IPS-15b (cell line): Measurements from ENCODE around the gene SFTPB.

Experiments used
- H3K27me3 ChIP-seq: one replicate; pipeline ENCODE4 v1.6.1; 2013; ENCODE audit warnings: low read length; ENCODE audit not compliant: control insufficient read depth, insufficient read depth
- H3K36me3 ChIP-seq: one replicate; pipeline ENCODE4 v1.6.1; 2013; ENCODE audit warnings: low read length; ENCODE audit not compliant: control insufficient read depth, insufficient read depth
- H3K4me1 ChIP-seq: one replicate; pipeline ENCODE4 v1.6.1; 2013; ENCODE audit warnings: mild to moderate bottlenecking, low read length; ENCODE audit not compliant: control insufficient read depth, insufficient read depth
- H3K4me3 ChIP-seq: one replicate; pipeline ENCODE4 v1.5.1; 2013; ENCODE audit warnings: low read depth, low read length
- H3K9ac ChIP-seq: one replicate; pipeline ENCODE4 v1.6.1; 2013; ENCODE audit warnings: low read depth, mild to moderate bottlenecking, low read length
- H3K9me3 ChIP-seq: one replicate; pipeline ENCODE4 v1.6.1; 2013; ENCODE audit warnings: mild to moderate bottlenecking, low read length; ENCODE audit not compliant: control insufficient read depth, insufficient read depth

Gene SFTPB

DNA sequence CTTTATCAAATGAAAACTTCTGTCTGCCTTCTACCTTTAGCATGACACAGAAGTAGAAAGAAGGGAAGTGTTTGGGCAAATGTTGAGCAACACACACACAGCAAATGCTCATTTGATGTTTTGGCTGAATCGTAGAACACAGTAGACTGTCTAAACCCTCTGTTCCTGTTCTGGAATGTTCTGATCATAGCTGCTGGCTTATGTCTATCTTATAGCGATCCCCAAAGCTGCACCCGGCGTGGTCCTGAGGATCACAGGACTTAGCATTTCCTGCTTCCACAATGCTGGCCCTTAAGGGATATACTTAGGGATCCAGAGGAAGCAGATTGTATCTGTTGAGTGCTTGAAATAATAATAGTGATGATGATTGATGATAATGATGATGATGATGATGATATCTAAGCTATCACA is 41.4 kb upstream of the SFTPB start:
- H3K9ac ChIP-seq, result no peak overlapping the region
- H3K4me3 ChIP-seq, result no peak overlapping the region
- H3K27me3 ChIP-seq, result peaks cover 3% of the 10 kb centered on the region
- H3K9me3 ChIP-seq, result no peaks in the 10 kb centered on the region
- H3K36me3 ChIP-seq, result no peaks in the 10 kb centered on the region
- peaks cover 4% of the 10 kb centered on the region for H3K4me1 ChIP-seq

DNA sequence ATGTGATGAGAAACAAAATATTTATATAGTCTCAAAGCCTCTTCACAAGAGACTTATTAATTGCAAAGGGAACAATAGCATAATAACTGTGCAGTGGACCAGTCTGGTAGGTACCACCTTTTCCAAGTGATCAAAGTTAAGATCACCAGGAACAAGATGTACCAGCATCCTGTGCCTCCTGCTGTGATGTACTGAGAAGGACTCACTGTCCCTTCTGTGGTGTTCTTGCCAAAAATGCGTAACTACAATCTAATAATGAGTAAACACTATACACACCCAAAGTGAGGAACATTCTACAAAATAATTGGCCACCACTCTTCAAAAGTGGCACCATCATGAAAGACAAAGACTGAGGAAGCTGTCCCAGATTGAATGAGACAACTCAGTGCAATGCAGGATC is 40.6 kb upstream of the SFTPB start:
- Histone ChIP-seq H3K27me3 (peaks cover 3% of the 10 kb centered on the region), H3K4me3 (no peak overlapping the region), H3K4me1 (peaks cover 4% of the 10 kb centered on the region), H3K9me3 (no peaks in the 10 kb centered on the region), H3K9ac (no peak overlapping the region), H3K36me3 (no peaks in the 10 kb centered on the region)

DNA sequence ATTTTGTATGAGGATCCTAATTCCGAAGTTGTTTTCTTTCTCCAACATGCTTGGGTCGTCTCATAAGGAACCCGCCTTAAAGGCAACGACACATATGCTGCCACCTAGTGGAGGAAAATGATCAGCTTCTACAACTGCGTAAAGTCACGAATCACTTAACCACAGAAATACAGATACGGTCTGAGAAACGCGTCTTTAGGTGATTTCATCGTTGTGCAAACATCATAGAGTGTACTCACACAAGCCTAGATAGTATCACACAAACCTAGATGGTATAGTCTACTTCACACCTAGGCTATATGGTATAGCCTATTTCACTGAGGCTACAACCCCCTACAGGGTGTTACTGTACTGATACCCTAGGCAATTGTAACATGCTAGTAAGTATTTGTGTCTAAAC is 39.3 kb upstream of the SFTPB start:
- H3K4me3 ChIP-seq, result no peak overlapping the region
- H3K36me3 ChIP-seq, result no peaks in the 10 kb centered on the region
- H3K27me3 ChIP-seq, result peaks cover 3% of the 10 kb centered on the region
- H3K9ac ChIP-seq, result no peak overlapping the region
- peaks cover 8% of the 10 kb centered on the region for H3K4me1 ChIP-seq
- no peaks in the 10 kb centered on the region for H3K9me3 ChIP-seq

DNA sequence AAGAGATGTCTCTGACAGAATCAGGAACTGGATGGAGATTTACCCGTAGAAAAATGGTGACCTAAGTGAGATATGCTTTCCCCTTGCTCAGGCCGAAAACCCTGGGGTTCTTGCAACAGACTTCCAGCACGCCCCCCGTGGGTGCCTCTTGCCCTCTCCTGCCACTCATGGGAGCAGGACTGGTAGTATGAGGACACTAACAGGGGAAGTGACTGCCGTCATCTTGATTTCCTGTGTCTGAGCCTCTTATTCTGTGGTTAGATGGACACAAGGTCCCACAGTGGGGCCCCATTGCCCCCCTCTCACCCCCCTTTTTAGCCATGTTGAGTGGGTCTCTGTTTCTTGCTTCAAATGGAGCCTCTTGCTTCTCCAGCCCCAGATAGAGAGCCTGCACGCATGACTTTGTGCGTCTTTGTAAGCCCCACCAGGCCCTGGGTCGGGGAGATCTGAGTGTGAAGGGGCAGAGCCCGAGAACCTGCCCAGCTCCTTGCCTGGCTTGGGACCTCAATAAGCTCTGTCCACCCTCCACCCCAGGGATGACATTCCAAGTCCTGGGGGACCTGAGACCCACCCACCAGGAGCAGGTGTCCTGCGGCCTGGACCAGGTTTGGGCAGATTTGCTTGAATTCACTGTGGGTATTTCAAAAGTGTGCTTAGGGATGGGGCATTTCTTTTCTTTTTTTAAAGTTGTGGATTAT is 38.7 kb upstream of the SFTPB start:
- no peaks in the 10 kb centered on the region for H3K36me3 ChIP-seq
- H3K4me3 ChIP-seq, result no peak overlapping the region
- H3K27me3 ChIP-seq, result peaks cover 3% of the 10 kb centered on the region
- no peak overlapping the region for H3K9ac ChIP-seq
- H3K9me3 ChIP-seq, result no peaks in the 10 kb centered on the region
- H3K4me1 ChIP-seq, result peaks cover 13% of the 10 kb centered on the region

DNA sequence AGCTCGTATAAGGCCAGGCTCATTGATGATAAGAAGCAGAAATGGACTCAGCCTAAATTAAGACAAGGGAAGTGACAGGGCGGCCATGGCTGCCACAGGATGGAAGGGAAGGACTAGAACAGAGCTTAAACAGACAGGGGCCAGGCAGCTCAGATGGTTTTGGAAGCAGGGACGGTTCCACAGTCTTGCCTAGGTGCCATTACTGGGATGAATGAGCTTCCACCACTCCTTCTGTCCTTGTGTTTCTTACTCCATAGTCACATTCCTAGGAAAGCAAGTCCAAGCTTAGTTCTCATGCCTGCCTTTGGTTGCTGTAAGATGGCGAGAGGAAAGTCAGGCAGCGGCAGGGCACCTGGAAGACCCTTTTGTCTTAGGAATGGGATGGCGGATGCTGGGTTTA is 38.1 kb upstream of the SFTPB start:
- Histone ChIP-seq H3K4me3 (no peak overlapping the region), H3K9me3 (no peaks in the 10 kb centered on the region), H3K36me3 (no peaks in the 10 kb centered on the region), H3K27me3 (peaks cover 3% of the 10 kb centered on the region), H3K9ac (no peak overlapping the region), H3K4me1 (peaks cover 17% of the 10 kb centered on the region)

DNA sequence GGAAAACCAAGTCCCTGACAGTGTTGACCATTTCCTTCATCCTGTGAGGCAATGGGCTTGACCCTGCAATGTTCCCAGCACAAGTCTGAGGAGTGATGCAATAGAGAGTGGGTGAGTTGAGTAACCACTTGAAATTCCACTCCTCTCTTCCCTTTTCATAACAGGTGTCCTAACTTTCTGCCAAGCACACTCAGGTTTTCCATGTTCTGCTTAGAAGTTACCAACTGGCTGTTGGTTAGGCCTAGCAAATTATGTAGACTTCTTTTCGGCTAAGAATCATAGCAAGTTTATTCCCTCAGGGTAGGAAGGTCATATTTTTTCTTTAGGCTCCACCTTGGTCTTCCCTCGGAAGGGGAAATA is 37.7 kb upstream of the SFTPB start:
- H3K9ac ChIP-seq, result no peak overlapping the region
- H3K36me3 ChIP-seq, result no peaks in the 10 kb centered on the region
- H3K9me3 ChIP-seq, result no peaks in the 10 kb centered on the region
- H3K4me3 ChIP-seq, result no peak overlapping the region
- peaks cover 17% of the 10 kb centered on the region for H3K4me1 ChIP-seq
- H3K27me3 ChIP-seq, result peaks cover 3% of the 10 kb centered on the region

DNA sequence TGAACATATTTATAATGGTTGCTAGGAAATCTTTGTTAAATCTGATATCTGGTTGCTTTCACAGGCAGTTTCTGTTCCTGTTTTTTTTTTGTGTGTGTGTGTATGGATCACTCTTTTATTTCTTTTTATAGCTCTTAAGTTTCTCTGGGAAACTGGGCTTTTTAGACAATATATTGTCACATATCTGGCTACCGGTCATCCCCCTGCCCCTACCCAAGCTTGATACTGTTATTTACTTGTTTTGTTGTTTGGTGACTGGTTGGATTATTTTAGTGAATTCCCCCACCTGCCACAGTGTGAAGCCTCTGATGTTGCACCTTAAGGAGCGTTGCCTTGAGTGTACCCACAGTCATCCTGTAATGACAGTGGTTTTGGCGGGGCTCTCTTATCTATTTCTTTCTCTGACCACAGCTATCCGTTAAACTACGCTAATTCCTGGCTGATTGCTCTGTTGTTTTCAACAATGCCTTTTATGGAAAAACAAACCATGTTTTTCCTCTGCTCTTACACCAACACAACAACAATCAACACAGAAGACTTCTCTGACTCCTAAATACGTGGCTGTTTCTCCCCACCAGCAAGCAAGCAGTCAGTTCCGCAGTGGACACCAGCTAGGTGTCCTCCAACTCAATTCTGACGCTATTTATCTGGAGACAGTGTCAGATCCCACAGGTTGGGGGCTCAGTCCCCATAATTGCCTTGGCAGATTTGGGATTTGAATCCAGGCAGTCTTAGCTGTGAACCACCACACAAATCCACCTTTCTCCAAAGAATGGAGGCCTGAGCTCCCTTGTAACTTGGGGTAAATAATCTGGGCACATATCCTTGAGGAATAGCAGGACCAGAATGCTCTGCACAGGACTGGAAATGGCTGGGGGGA is 37.0 kb upstream of the SFTPB start:
- Histone ChIP-seq H3K27me3 (peaks cover 3% of the 10 kb centered on the region), H3K36me3 (no peaks in the 10 kb centered on the region), H3K9me3 (no peaks in the 10 kb centered on the region), H3K4me1 (peaks cover 17% of the 10 kb centered on the region), H3K9ac (no peak overlapping the region), H3K4me3 (no peak overlapping the region)

DNA sequence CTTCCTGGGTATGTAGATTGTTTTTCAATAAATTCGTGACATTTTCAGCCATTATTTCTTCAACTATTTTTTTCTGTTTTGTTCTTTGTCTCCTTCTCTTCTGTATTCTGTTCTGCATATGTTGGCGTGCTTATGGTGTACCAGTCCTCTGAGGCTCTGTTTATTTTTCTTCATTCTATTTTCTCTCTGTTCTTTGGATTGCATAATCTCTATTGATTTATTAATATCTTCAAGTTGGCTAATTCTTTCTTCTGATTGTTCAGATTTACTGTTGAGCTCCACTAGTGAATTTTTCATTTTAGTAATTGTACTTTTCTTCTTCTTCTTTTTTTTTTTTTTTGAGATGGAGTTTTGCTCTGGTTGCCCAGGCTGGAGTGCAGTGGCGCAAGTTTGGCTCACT is 36.0 kb upstream of the SFTPB start:
- peaks cover 17% of the 10 kb centered on the region for H3K4me1 ChIP-seq
- H3K9me3 ChIP-seq, result no peaks in the 10 kb centered on the region
- no peak overlapping the region for H3K4me3 ChIP-seq
- H3K36me3 ChIP-seq, result no peaks in the 10 kb centered on the region
- H3K9ac ChIP-seq, result no peak overlapping the region
- H3K27me3 ChIP-seq, result peaks cover 3% of the 10 kb centered on the region

DNA sequence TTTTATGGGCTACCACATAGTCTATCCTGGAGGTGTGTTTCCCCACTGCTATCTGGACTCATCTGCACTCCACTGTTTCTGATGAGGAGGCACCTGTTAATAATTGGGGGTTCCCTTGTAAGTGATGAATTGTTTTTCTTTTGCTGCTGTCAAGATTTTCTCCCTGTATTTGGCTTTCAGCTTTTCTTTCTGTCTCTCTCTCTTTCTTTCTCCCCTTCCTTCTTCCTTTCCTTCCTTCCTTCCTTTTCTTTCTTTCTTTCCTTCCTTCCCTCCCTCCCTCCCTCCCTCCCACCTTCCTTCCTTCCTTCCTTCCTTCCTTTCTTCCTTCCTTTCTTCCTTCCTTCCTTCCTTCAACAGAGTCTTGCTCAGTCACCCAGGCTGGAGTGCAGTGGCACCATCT is 35.3 kb upstream of the SFTPB start:
- H3K36me3 ChIP-seq, result no peaks in the 10 kb centered on the region
- peaks cover 17% of the 10 kb centered on the region for H3K4me1 ChIP-seq
- H3K9me3 ChIP-seq, result no peaks in the 10 kb centered on the region
- peaks cover 3% of the 10 kb centered on the region for H3K27me3 ChIP-seq
- no peak overlapping the region for H3K4me3 ChIP-seq
- no peak overlapping the region for H3K9ac ChIP-seq

DNA sequence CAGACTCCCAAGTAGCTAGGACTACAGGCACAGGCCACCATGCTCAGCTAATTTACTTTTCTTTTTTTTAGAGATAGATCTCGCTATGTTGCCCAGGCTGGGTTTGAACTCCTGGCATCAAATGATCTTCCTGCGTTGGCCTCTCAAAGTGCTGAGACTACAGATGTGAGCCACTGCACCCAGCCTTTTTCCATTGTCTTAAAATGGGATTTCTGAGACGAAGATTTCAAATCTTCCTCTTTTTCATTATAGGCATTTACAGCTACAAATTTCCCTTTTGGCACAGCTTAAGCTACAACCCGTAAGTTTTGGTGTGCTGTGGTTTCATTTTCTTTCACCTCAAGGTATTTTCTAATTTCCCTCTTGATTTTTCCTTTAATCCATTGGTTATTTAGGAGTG is 34.8 kb upstream of the SFTPB start:
- no peak overlapping the region for H3K9ac ChIP-seq
- no peaks in the 10 kb centered on the region for H3K9me3 ChIP-seq
- H3K4me3 ChIP-seq, result no peak overlapping the region
- H3K27me3 ChIP-seq, result peaks cover 3% of the 10 kb centered on the region
- no peaks in the 10 kb centered on the region for H3K36me3 ChIP-seq
- H3K4me1 ChIP-seq, result peaks cover 17% of the 10 kb centered on the region

DNA sequence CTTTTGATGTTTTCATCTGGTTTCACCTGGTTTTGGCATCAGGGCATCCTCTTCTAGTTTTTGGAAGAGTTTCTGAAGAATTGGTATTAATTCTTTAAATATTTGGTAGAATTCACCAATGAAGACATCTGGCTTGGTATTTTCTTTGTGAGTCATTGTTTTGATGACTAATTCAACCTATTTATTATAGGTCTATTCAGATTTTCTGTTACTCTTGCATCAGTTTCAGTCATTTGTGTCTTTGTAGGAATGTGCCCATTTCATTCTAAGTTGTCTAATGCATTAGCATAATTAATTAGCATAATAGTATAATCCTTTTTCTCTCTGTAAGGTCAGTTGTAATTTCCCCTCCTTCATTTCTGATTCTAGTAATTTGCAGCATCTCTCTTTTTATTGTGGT is 34.2 kb upstream of the SFTPB start:
- Histone ChIP-seq H3K27me3 (peaks cover 3% of the 10 kb centered on the region), H3K36me3 (no peaks in the 10 kb centered on the region), H3K9me3 (no peaks in the 10 kb centered on the region), H3K9ac (no peak overlapping the region), H3K4me1 (peaks cover 17% of the 10 kb centered on the region), H3K4me3 (peak overlapping the region; percentile 5)

DNA sequence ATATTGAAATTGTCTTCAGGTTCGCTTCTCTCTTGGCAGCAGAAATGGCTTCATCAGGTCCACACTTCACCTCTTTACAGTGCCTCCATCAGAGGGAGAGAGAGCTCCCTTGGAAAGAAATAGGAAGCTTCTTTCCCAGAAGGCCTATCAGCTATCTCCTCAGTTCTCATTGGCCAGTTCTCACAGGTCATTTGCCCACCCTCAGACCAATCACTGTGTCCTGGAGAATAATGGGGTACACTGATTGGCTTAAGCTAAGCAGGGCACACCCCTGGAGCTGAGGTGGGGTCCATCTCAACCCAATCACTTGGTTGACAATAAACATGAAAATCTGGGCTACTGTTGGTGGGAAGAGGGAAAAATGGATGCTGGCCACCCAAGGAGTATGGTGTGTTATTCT is 31.3 kb upstream of the SFTPB start:
- H3K36me3 ChIP-seq, result no peaks in the 10 kb centered on the region
- no peak overlapping the region for H3K4me3 ChIP-seq
- H3K27me3 ChIP-seq, result no peaks in the 10 kb centered on the region
- no peak overlapping the region for H3K9ac ChIP-seq
- H3K9me3 ChIP-seq, result no peaks in the 10 kb centered on the region
- peaks cover 13% of the 10 kb centered on the region for H3K4me1 ChIP-seq
